GM18508 (cell line): ENCODE measurements around the gene ADAMTS8.

Source experiments
- ATAC-seq: cut with Tn5 transposase; IDR thresholded peaks from one replicate; pipeline ENCODE4 v1.9.1; 2021; ENCODE audit warnings: moderate number of reproducible peaks; ENCODE audit not compliant: insufficient read depth, unreplicated experiment

Gene ADAMTS8

DNA sequence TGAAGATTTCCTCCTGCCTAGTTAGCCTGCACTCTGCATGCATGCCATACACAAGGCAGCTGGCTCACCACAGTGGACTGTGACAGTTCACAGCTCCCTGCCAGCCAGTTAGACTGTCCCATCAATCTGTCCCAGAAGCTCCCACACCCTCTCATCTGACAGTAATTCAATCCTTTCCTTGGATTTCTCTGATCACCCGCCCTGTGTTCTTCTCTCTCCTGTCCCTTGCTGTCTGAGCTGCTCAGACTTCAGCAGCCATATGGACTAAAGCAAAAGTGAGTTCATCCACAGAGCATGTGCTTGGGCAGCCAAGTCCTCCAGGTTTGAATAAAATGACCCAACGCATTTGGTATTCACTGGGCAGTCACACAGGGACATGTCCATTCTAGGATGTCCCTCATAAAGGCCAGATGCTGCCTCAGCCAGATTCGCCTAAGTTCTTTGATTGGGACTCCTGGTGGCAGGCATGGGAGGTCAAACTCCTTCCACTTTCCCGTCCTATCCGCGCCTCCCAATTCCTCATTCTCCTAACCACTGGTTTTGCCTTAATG is 59.2 kb downstream of the ADAMTS8 start:
- no peak for ATAC-seq

DNA sequence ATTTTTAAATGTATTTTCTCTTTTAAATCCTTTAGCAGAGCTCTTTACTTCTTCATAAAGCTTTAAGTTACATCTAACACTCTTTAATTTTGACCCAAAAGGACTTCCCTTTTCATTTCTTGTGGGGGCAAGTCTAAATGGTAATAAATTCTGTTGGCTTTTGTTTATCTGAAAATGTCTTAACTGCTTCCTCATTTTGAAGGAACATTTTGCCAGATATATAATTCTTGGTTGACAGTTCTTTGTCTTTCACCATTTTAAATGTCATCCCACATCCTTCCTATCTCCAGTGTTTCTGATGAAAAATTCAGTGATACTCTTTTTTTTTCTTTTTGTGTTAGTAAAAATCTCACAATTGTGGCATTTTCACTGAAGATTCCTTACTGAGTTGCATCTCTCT is 69.0 kb downstream of the ADAMTS8 start:
- no peak for ATAC-seq

DNA sequence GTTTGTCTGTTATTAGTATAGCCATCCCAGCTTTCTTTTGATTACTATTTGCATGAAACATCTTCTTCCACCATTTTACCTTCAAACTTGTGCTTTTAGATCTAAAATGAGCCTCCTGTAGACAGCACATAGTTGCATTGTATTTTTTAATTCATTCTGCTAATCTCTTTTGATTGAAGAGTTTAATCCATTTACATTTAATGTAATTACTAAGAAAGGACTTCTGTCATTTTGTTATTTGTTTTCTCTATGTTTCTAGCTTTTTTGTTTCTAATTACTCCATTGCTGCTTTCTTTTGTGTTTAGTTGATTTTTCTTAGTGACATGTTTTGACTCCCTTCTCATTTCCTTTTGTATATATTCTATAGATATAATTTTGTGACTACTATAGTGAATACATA is 70.0 kb downstream of the ADAMTS8 start:
- no peak for ATAC-seq
